ENCODE measurements around the gene TTI1.

- TF ChIP-seq CTCF (IDR thresholded peaks at IDR 0.05; ENCODE audit: borderline replicate concordance, extremely low read depth, low read length, poor library complexity, severe bottlenecking), result no peak
- no peak for TF ChIP-seq EZH2 (IDR thresholded peaks at IDR 0.05; ENCODE audit: borderline replicate concordance, low read depth, low read length, severe bottlenecking)
Observed at GRCh38 chr20:37947943-37948342, 85.3 kb downstream of the TTI1 start.
